Measurements from ENCODE around the gene TBC1D22A.

TBC1D22A gene

GRCh38 chr22:47215851-47216250, 453.4 kb downstream of the TBC1D22A start:
- Mint-ChIP-seq H3K4me3 (no peak overlapping the region), H3K27me3 (ENCODE audit: low read depth) (peaks cover 23% of the 10 kb centered on the region), H3K36me3 (ENCODE audit: low read depth) (peaks cover 6% of the 10 kb centered on the region), H3K9me3 (peaks cover 30% of the 10 kb centered on the region), H3K27ac (no peak overlapping the region), H3K4me1 (no peaks in the 10 kb centered on the region)
- no peak for TF ChIP-seq CTCF (IDR thresholded peaks at IDR 0.05; ENCODE audit: unreplicated experiment in 3 of 3)

- no peak overlapping the region for H3K4me3 Mint-ChIP-seq
- H3K27me3 Mint-ChIP-seq (ENCODE audit: low read depth), result peaks cover 18% of the 10 kb centered on the region
- no peaks in the 10 kb centered on the region for H3K36me3 Mint-ChIP-seq (ENCODE audit: low read depth)
- peaks cover 4% of the 10 kb centered on the region for H3K4me1 Mint-ChIP-seq
- no peak for TF ChIP-seq CTCF (IDR thresholded peaks at IDR 0.05; ENCODE audit: unreplicated experiment in 3 of 3)
- H3K9me3 Mint-ChIP-seq, result peaks cover 16% of the 10 kb centered on the region
- H3K27ac Mint-ChIP-seq, result no peak overlapping the region
These were observed 456.2 kb downstream of the TBC1D22A start for GRCh38 chr22:47218671-47219070.

GRCh38 chr22:47219789-47220188, 457.3 kb downstream of the TBC1D22A start:
- no peaks in the 10 kb centered on the region for H3K36me3 Mint-ChIP-seq (ENCODE audit: low read depth)
- no peak for TF ChIP-seq CTCF (IDR thresholded peaks at IDR 0.05; ENCODE audit: unreplicated experiment in 3 of 3)
- no peak overlapping the region for H3K4me3 Mint-ChIP-seq
- H3K9me3 Mint-ChIP-seq, result peaks cover 13% of the 10 kb centered on the region
- H3K4me1 Mint-ChIP-seq, result peaks cover 4% of the 10 kb centered on the region
- H3K27me3 Mint-ChIP-seq (ENCODE audit: low read depth), result peaks cover 18% of the 10 kb centered on the region
- H3K27ac Mint-ChIP-seq, result no peak overlapping the region

- Mint-ChIP-seq H3K27ac (no peak overlapping the region), H3K4me1 (peaks cover 4% of the 10 kb centered on the region), H3K27me3 (ENCODE audit: low read depth) (peaks cover 18% of the 10 kb centered on the region), H3K36me3 (ENCODE audit: low read depth) (no peaks in the 10 kb centered on the region), H3K4me3 (no peak overlapping the region), H3K9me3 (peaks cover 13% of the 10 kb centered on the region)
- no peak for TF ChIP-seq CTCF (IDR thresholded peaks at IDR 0.05; ENCODE audit: unreplicated experiment in 3 of 3)
These were observed 458.3 kb downstream of the TBC1D22A start for GRCh38 chr22:47220752-47221151.

GRCh38 chr22:47221840-47222615, 459.6 kb downstream of the TBC1D22A start:
- H3K27ac Mint-ChIP-seq, result no peak overlapping the region
- peaks cover 4% of the 10 kb centered on the region for H3K4me1 Mint-ChIP-seq
- peaks cover 14% of the 10 kb centered on the region for H3K9me3 Mint-ChIP-seq
- H3K36me3 Mint-ChIP-seq (ENCODE audit: low read depth), result no peaks in the 10 kb centered on the region
- no peak for TF ChIP-seq CTCF (IDR thresholded peaks at IDR 0.05; ENCODE audit: unreplicated experiment in 3 of 3)
- H3K27me3 Mint-ChIP-seq (ENCODE audit: low read depth), result peaks cover 15% of the 10 kb centered on the region
- H3K4me3 Mint-ChIP-seq, result no peak overlapping the region
